ENCODE measurements around the gene IRF7.

Gene IRF7

DNA sequence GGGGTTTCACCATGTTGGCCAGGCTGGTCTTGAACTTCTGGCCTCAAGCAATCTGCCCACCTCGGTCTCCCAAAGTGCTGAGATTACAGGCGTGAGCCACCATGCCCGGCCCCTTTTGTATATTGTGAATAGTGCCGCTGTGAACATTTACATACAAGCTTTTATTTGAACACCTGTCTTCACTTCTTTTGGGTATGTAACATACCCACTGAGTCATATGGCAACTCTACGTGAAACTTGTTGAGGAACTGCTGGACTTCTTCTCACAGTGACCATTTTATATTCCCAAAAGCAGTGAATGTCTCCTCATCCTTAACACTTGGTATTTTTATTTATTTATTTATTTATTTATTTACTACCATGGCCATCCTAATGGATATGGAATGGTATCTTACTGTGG, 15.1 kb upstream of the IRF7 start:
- H3K79me2 ChIP-seq (ENCODE audit: low read length): no peaks in the 10 kb centered on the region
- no peak for TF ChIP-seq EZH2phosphoT487 (IDR thresholded peaks at IDR 0.05; ENCODE audit: low read depth)
- TF ChIP-seq, protein P1, sequence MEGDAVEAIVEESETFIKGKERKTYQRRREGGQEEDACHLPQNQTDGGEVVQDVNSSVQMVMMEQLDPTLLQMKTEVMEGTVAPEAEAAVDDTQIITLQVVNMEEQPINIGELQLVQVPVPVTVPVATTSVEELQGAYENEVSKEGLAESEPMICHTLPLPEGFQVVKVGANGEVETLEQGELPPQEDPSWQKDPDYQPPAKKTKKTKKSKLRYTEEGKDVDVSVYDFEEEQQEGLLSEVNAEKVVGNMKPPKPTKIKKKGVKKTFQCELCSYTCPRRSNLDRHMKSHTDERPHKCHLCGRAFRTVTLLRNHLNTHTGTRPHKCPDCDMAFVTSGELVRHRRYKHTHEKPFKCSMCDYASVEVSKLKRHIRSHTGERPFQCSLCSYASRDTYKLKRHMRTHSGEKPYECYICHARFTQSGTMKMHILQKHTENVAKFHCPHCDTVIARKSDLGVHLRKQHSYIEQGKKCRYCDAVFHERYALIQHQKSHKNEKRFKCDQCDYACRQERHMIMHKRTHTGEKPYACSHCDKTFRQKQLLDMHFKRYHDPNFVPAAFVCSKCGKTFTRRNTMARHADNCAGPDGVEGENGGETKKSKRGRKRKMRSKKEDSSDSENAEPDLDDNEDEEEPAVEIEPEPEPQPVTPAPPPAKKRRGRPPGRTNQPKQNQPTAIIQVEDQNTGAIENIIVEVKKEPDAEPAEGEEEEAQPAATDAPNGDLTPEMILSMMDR (IDR thresholded peaks at IDR 0.05; ENCODE audit: low read depth, low read length): no peak
- no peak overlapping the region for H3K27ac ChIP-seq (ENCODE audit: low read length)
- H4K20me1 ChIP-seq (ENCODE audit: insufficient read depth, low read length): no peaks in the 10 kb centered on the region
- H3K4me3 ChIP-seq (ENCODE audit: low read length): no peak overlapping the region
- H3K27me3 ChIP-seq (ENCODE audit: low read depth, low read length): no peaks in the 10 kb centered on the region
- peaks cover 27% of the 10 kb centered on the region for H3K4me1 ChIP-seq (ENCODE audit: low read length)
- H3K9me3 ChIP-seq (ENCODE audit: insufficient read depth, low read length): no peaks in the 10 kb centered on the region
- H3K9ac ChIP-seq (ENCODE audit: low read length): no peak overlapping the region
- H2AFZ ChIP-seq (ENCODE audit: low read depth, low read length): no peak overlapping the region
- peak overlapping the region; percentile 14; the same call in 1 of the 2 replicates for H3K4me2 ChIP-seq (ENCODE audit: low read length)
- H3K36me3 ChIP-seq (replicated peaks; ENCODE audit: low read depth, low read length): no peaks in the 10 kb centered on the region

DNA sequence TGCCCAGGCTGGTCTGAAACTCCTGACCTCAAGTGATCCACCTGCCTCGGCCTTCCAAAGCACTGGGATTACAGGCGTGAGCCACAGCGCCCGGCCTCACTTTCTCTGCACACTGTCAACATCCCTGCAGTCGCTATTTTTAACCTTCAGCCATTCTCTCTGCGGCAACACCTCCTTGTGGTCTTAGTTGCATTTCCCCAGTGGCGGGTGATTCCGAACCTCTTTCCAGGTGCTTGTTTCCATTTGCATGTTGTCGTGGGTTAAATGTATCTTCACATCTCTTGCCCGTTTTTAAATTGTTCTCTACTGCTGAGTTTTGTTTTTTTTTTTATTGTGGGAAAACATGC, 13.5 kb upstream of the IRF7 start:
- Histone ChIP-seq H3K4me1 (ENCODE audit: low read length) (peaks cover 27% of the 10 kb centered on the region), H3K36me3 (replicated peaks; ENCODE audit: low read depth, low read length) (no peaks in the 10 kb centered on the region), H3K4me3 (ENCODE audit: low read length) (peak overlapping the region; percentile 26), H3K27ac (ENCODE audit: low read length) (no peak overlapping the region), H4K20me1 (ENCODE audit: insufficient read depth, low read length) (no peaks in the 10 kb centered on the region), H3K4me2 (ENCODE audit: low read length) (peak overlapping the region; percentile 59), H3K27me3 (ENCODE audit: low read depth, low read length) (no peaks in the 10 kb centered on the region), H3K9me3 (ENCODE audit: insufficient read depth, low read length) (no peaks in the 10 kb centered on the region), H2AFZ (ENCODE audit: low read depth, low read length) (no peak overlapping the region), H3K79me2 (ENCODE audit: low read length) (no peaks in the 10 kb centered on the region), H3K9ac (ENCODE audit: low read length) (no peak overlapping the region)
- TF ChIP-seq EZH2phosphoT487 (IDR thresholded peaks at IDR 0.05; ENCODE audit: low read depth): no peak
- TF ChIP-seq, protein P1 (IDR thresholded peaks at IDR 0.05; ENCODE audit: low read depth, low read length): peak; percentile 39

DNA sequence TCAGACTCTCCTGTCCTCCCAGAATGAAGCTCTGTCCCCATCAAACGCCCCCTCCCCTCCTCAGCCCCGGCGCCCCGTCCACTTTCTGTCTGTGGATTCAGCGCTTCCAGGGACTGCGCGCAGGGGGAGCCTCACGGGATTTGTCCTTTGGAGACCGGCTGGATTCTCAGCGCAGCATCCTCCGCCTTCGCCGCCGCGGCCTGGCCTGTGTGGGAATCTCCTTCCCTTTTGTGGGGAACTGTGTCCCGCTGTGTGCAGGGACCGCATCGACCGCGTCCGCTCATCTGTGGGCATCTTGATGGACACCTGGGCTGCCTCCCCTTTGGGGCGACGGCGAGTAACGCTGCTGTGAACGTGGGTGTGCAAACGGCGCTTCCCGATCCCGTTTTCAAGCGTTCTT, 12.3 kb upstream of the IRF7 start:
- Histone ChIP-seq H3K9me3 (ENCODE audit: insufficient read depth, low read length) (no peaks in the 10 kb centered on the region), H3K9ac (ENCODE audit: low read length) (no peak overlapping the region), H4K20me1 (ENCODE audit: insufficient read depth, low read length) (no peaks in the 10 kb centered on the region), H2AFZ (ENCODE audit: low read depth, low read length) (no peak overlapping the region), H3K27me3 (ENCODE audit: low read depth, low read length) (no peaks in the 10 kb centered on the region), H3K4me3 (ENCODE audit: low read length) (no peak overlapping the region), H3K27ac (ENCODE audit: low read length) (no peak overlapping the region), H3K36me3 (replicated peaks; ENCODE audit: low read depth, low read length) (no peaks in the 10 kb centered on the region), H3K4me2 (ENCODE audit: low read length) (0 out of 2 replicates have a peak overlapping the region, but pooled peaks have one; percentile 59), H3K4me1 (ENCODE audit: low read length) (peaks cover 27% of the 10 kb centered on the region), H3K79me2 (ENCODE audit: low read length) (no peaks in the 10 kb centered on the region)
- TF ChIP-seq EZH2phosphoT487 (IDR thresholded peaks at IDR 0.05; ENCODE audit: low read depth): no peak
- TF ChIP-seq, protein P1 (IDR thresholded peaks at IDR 0.05; ENCODE audit: low read depth, low read length): no peak

DNA sequence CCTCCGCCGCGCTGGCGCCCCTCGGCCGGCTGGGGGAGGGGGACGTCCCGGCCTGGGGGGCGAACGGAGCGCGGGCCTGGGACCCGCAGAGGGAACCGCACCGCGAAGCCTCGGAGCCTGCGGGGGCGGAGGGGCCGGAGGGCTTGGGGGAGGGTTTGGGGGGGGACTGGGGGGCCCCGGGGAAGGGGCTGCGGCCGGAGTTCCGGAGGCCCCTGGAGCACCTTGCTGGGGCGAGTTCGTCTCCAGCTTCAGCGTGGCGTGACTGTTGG, 11.5 kb upstream of the IRF7 start:
- Histone ChIP-seq H4K20me1 (ENCODE audit: insufficient read depth, low read length) (no peaks in the 10 kb centered on the region), H3K9ac (ENCODE audit: low read length) (no peak overlapping the region), H3K36me3 (replicated peaks; ENCODE audit: low read depth, low read length) (no peaks in the 10 kb centered on the region), H3K4me2 (ENCODE audit: low read length) (no peak overlapping the region), H3K4me1 (ENCODE audit: low read length) (peaks cover 27% of the 10 kb centered on the region), H3K27ac (ENCODE audit: low read length) (no peak overlapping the region), H3K4me3 (ENCODE audit: low read length) (no peak overlapping the region), H2AFZ (ENCODE audit: low read depth, low read length) (no peak overlapping the region), H3K9me3 (ENCODE audit: insufficient read depth, low read length) (no peaks in the 10 kb centered on the region), H3K79me2 (ENCODE audit: low read length) (no peaks in the 10 kb centered on the region), H3K27me3 (ENCODE audit: low read depth, low read length) (no peaks in the 10 kb centered on the region)
- no peak for TF ChIP-seq EZH2phosphoT487 (IDR thresholded peaks at IDR 0.05; ENCODE audit: low read depth)
- TF ChIP-seq, protein P1 (IDR thresholded peaks at IDR 0.05; ENCODE audit: low read depth, low read length): no peak
